Central memory CD8-positive, alpha-beta T cell (primary cell): ENCODE measurements around the gene KRT13.

Experiments
- ATAC-seq: fragments of 150-1000 bp; cut with Tn5 transposase; replicated peaks from 2 replicates; pipeline ENCODE4 v1.10.0; 2022; ENCODE audit warnings: mild to moderate bottlenecking, moderate FRiP score, moderate number of reproducible peaks; ENCODE audit not compliant: poor library complexity, severe bottlenecking; ENCODE audit errors: extremely low read depth
- DNase-seq, 2 donors: peaks; one replicate each; pipeline ENCODE4 v3.0.0; 2021; ENCODE audit warnings: low spot score in 2 of 2
- H3K27ac Mint-ChIP-seq: one replicate; pipeline ENCODE4 v1.8.0; 2022; ENCODE audit warnings: low read depth, mild to moderate bottlenecking, moderate library complexity, mixed read lengths
- H3K27me3 Mint-ChIP-seq: one replicate; pipeline ENCODE4 v1.8.0; 2022; ENCODE audit warnings: mixed read lengths
- H3K36me3 Mint-ChIP-seq: one replicate; pipeline ENCODE4 v1.8.0; 2022; ENCODE audit warnings: mild to moderate bottlenecking, moderate library complexity, mixed read lengths; ENCODE audit not compliant: insufficient read depth
- H3K4me1 Mint-ChIP-seq: one replicate; pipeline ENCODE4 v1.8.0; 2022; ENCODE audit warnings: mixed read lengths
- H3K4me3 Mint-ChIP-seq: one replicate; pipeline ENCODE4 v1.8.0; 2022; ENCODE audit warnings: mild to moderate bottlenecking, moderate library complexity, mixed read lengths
- H3K9me3 Mint-ChIP-seq: one replicate; pipeline ENCODE4 v1.8.0; 2022; ENCODE audit warnings: mixed read lengths

The KRT13 gene

GRCh38 chr17:41492771-41493170, 12.6 kb downstream of the KRT13 start:
- H3K27ac Mint-ChIP-seq = no peak overlapping the region
- no peak for DNase-seq

GRCh38 chr17:41492351-41492750, 13.1 kb downstream of the KRT13 start:
- DNase-seq = no peak
- no peak overlapping the region for H3K4me3 Mint-ChIP-seq
- no peaks in the 10 kb centered on the region for H3K9me3 Mint-ChIP-seq
- peaks cover 18% of the 10 kb centered on the region for H3K4me1 Mint-ChIP-seq
- no peak overlapping the region for H3K27ac Mint-ChIP-seq
- ATAC-seq = no peak
- no peaks in the 10 kb centered on the region for H3K27me3 Mint-ChIP-seq
- peaks cover 3% of the 10 kb centered on the region for H3K36me3 Mint-ChIP-seq

More at GRCh38 chr17:41492771-41493170, 12.6 kb downstream of the KRT13 start:
- H3K27me3 Mint-ChIP-seq = no peaks in the 10 kb centered on the region
- H3K9me3 Mint-ChIP-seq = no peaks in the 10 kb centered on the region
- ATAC-seq = no peak
- peaks cover 18% of the 10 kb centered on the region for H3K4me1 Mint-ChIP-seq
- no peak overlapping the region for H3K4me3 Mint-ChIP-seq
- H3K36me3 Mint-ChIP-seq = peaks cover 3% of the 10 kb centered on the region

- Mint-ChIP-seq H3K27me3 (no peaks in the 10 kb centered on the region), H3K36me3 (no peaks in the 10 kb centered on the region), H3K4me1 (peaks cover 10% of the 10 kb centered on the region), H3K4me3 (no peak overlapping the region), H3K9me3 (no peaks in the 10 kb centered on the region), H3K27ac (no peak overlapping the region)
- DNase-seq (no peak), ATAC-seq (no peak)
These were observed 13.9 kb downstream of the KRT13 start for GRCh38 chr17:41491476-41491875.

- no peaks in the 10 kb centered on the region for H3K27me3 Mint-ChIP-seq
- H3K4me1 Mint-ChIP-seq = peaks cover 10% of the 10 kb centered on the region
- no peak for DNase-seq
These were observed 15.1 kb downstream of the KRT13 start for GRCh38 chr17:41490000-41490990.

GRCh38 chr17:41489531-41489930, 15.9 kb downstream of the KRT13 start, which contains the start of gene KRT36:
Gene KRT36, minus strand, starts transcription at chr17:41489910. Its CDS starts 46 bp downstream, at chr17:41489864.
- H3K27ac Mint-ChIP-seq = no peak within 1 kb of the TSS
- no peaks in the 10 kb centered on the region for H3K27me3 Mint-ChIP-seq
- ATAC-seq = no peak
- H3K4me3 Mint-ChIP-seq = no peak within 1 kb of the TSS
- H3K36me3 Mint-ChIP-seq = no peaks in the 10 kb centered on the region
- no peaks in the 10 kb centered on the region for H3K9me3 Mint-ChIP-seq
- peaks cover 10% of the 10 kb centered on the region for H3K4me1 Mint-ChIP-seq
- DNase-seq = no peak

More at GRCh38 chr17:41490000-41490990, 15.1 kb downstream of the KRT13 start:
- Mint-ChIP-seq H3K36me3 (no peaks in the 10 kb centered on the region), H3K9me3 (no peaks in the 10 kb centered on the region), H3K4me3 (no peak overlapping the region), H3K27ac (no peak overlapping the region)
- ATAC-seq = no peak

GRCh38 chr17:41486809-41487530, 18.4 kb downstream of the KRT13 start:
- Mint-ChIP-seq H3K27me3 (peaks cover 8% of the 10 kb centered on the region), H3K4me1 (peaks cover 10% of the 10 kb centered on the region)

GRCh38 chr17:41486316-41486715, 19.1 kb downstream of the KRT13 start:
- Mint-ChIP-seq H3K27ac (no peak overlapping the region), H3K4me1 (peaks cover 10% of the 10 kb centered on the region), H3K36me3 (no peaks in the 10 kb centered on the region), H3K9me3 (no peaks in the 10 kb centered on the region), H3K27me3 (peaks cover 8% of the 10 kb centered on the region), H3K4me3 (no peak overlapping the region)
- DNase-seq (no peak), ATAC-seq (no peak)

More at GRCh38 chr17:41486809-41487530, 18.4 kb downstream of the KRT13 start:
- Mint-ChIP-seq H3K9me3 (no peaks in the 10 kb centered on the region), H3K36me3 (no peaks in the 10 kb centered on the region), H3K27ac (no peak overlapping the region), H3K4me3 (no peak overlapping the region)
- DNase-seq = no peak
- ATAC-seq = no peak

GRCh38 chr17:41484920-41485904, 20.2 kb downstream of the KRT13 start:
- Mint-ChIP-seq H3K4me3 (no peak overlapping the region), H3K27me3 (peaks cover 8% of the 10 kb centered on the region), H3K4me1 (peaks cover 3% of the 10 kb centered on the region), H3K36me3 (no peaks in the 10 kb centered on the region), H3K9me3 (no peaks in the 10 kb centered on the region), H3K27ac (no peak overlapping the region)
- DNase-seq (no peak), ATAC-seq (no peak)

- ATAC-seq (no peak), DNase-seq (no peak)
- Mint-ChIP-seq H3K36me3 (no peaks in the 10 kb centered on the region), H3K9me3 (no peaks in the 10 kb centered on the region), H3K4me3 (no peak overlapping the region), H3K4me1 (no peaks in the 10 kb centered on the region), H3K27ac (no peak overlapping the region), H3K27me3 (peaks cover 8% of the 10 kb centered on the region)
These were observed 21.2 kb downstream of the KRT13 start for GRCh38 chr17:41483991-41484826.

- Mint-ChIP-seq H3K4me3 (no peak overlapping the region), H3K27ac (no peak overlapping the region), H3K9me3 (no peaks in the 10 kb centered on the region), H3K4me1 (no peaks in the 10 kb centered on the region), H3K36me3 (no peaks in the 10 kb centered on the region), H3K27me3 (peaks cover 8% of the 10 kb centered on the region)
- DNase-seq (no peak), ATAC-seq (no peak)
These were observed 21.9 kb downstream of the KRT13 start for GRCh38 chr17:41483531-41483930.

GRCh38 chr17:41481036-41481435, 24.4 kb downstream of the KRT13 start, which contains the start of gene KRT35:
Gene KRT35, minus strand, starts transcription at chr17:41481151. Its CDS starts 54 bp downstream, at chr17:41481097.
- H3K4me3 Mint-ChIP-seq = no peak within 1 kb of the TSS
- no peak within 1 kb of the TSS for H3K27ac Mint-ChIP-seq
- ATAC-seq = no peak
- H3K9me3 Mint-ChIP-seq = no peaks in the 10 kb centered on the region
- H3K27me3 Mint-ChIP-seq = peaks cover 8% of the 10 kb centered on the region
- DNase-seq = no peak
- no peaks in the 10 kb centered on the region for H3K4me1 Mint-ChIP-seq
- H3K36me3 Mint-ChIP-seq = no peaks in the 10 kb centered on the region
